IPS-15b (cell line): ENCODE results near the gene HTR3E.

Experiments used
- H3K27me3 ChIP-seq: one replicate; pipeline ENCODE4 v1.6.1; 2013; ENCODE audit warnings: low read length; ENCODE audit not compliant: control insufficient read depth, insufficient read depth
- H3K36me3 ChIP-seq: one replicate; pipeline ENCODE4 v1.6.1; 2013; ENCODE audit warnings: low read length; ENCODE audit not compliant: control insufficient read depth, insufficient read depth
- H3K4me1 ChIP-seq: one replicate; pipeline ENCODE4 v1.6.1; 2013; ENCODE audit warnings: mild to moderate bottlenecking, low read length; ENCODE audit not compliant: control insufficient read depth, insufficient read depth
- H3K4me3 ChIP-seq: one replicate; pipeline ENCODE4 v1.5.1; 2013; ENCODE audit warnings: low read depth, low read length
- H3K9ac ChIP-seq: one replicate; pipeline ENCODE4 v1.6.1; 2013; ENCODE audit warnings: low read depth, mild to moderate bottlenecking, low read length
- H3K9me3 ChIP-seq: one replicate; pipeline ENCODE4 v1.6.1; 2013; ENCODE audit warnings: mild to moderate bottlenecking, low read length; ENCODE audit not compliant: control insufficient read depth, insufficient read depth

The HTR3E gene

DNA sequence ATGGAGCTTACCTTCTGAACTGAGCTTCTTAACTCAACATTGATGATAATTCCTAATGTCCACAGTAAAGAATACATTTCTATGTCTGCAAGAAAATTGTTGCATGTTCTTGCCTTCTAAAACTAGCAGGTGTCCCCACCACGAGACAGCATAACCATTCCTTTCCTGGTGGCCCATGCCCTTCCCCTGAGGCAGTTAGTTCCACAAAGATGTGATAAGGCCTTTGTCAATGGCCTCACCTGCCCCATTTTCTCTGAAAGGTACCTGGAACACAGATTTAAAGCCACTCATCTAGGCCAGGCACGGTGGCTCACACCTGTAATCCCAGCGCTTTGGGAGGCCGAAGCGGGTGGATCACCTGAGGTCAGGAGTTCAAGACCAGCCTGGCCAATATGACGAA, 21.0 kb upstream of the HTR3E start:
- no peaks in the 10 kb centered on the region for H3K27me3 ChIP-seq
- H3K9me3 ChIP-seq: no peaks in the 10 kb centered on the region
- no peak overlapping the region for H3K9ac ChIP-seq
- H3K4me1 ChIP-seq: no peaks in the 10 kb centered on the region
- no peak overlapping the region for H3K4me3 ChIP-seq
- H3K36me3 ChIP-seq: no peaks in the 10 kb centered on the region

- H3K4me3 ChIP-seq: no peak overlapping the region
- no peaks in the 10 kb centered on the region for H3K4me1 ChIP-seq
- H3K36me3 ChIP-seq: no peaks in the 10 kb centered on the region
- H3K27me3 ChIP-seq: no peaks in the 10 kb centered on the region
- H3K9me3 ChIP-seq: no peaks in the 10 kb centered on the region
- H3K9ac ChIP-seq: no peak overlapping the region
Observed at GRCh38 chr3:184077881-184078280, 19.0 kb upstream of the HTR3E start.

GRCh38 chr3:184078851-184079250, 18.0 kb upstream of the HTR3E start:
- no peaks in the 10 kb centered on the region for H3K27me3 ChIP-seq
- no peak overlapping the region for H3K4me3 ChIP-seq
- no peaks in the 10 kb centered on the region for H3K9me3 ChIP-seq
- no peaks in the 10 kb centered on the region for H3K4me1 ChIP-seq
- H3K36me3 ChIP-seq: no peaks in the 10 kb centered on the region
- no peak overlapping the region for H3K9ac ChIP-seq

DNA sequence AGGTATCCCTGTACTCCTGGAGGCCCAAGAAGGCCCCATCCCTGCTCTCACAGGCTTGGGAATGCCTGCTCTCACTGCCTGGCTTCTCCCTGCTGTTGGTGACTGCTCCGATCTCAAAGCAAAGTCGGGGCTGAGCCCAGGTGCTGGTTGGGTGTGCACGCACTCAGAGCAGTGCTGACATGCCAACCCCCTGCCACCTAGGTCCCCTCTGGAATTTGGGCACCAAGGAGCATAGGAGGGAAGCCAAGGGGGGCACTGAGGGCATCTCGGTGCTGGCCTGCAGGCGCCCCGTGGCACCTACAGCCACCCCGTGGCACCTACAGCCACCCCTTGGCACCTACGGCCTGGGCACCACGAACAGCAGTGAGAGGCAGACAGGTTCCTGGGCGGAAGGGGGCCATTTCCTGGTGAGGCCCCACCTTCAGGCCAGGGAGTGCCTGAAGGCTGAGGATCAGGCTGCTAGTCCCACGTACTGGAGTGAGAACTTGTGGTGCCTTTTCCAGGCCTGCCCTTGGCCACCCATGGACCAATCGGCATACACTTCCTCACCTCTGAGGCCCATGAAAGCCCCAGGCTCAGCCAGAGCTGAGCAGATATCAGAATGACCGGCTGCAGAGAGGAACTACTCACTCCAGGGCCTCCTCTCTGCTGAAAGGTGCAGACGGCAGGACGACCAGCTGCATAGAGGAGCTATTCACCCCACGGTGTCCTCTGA, 15.6 kb upstream of the HTR3E start:
- Histone ChIP-seq H3K9me3 (no peaks in the 10 kb centered on the region), H3K4me3 (no peak overlapping the region), H3K4me1 (no peaks in the 10 kb centered on the region), H3K27me3 (no peaks in the 10 kb centered on the region), H3K36me3 (no peaks in the 10 kb centered on the region), H3K9ac (no peak overlapping the region)

GRCh38 chr3:184082034-184082433, 14.8 kb upstream of the HTR3E start:
- Histone ChIP-seq H3K36me3 (no peaks in the 10 kb centered on the region), H3K4me1 (no peaks in the 10 kb centered on the region), H3K9ac (no peak overlapping the region), H3K9me3 (no peaks in the 10 kb centered on the region), H3K4me3 (no peak overlapping the region), H3K27me3 (no peaks in the 10 kb centered on the region)

DNA sequence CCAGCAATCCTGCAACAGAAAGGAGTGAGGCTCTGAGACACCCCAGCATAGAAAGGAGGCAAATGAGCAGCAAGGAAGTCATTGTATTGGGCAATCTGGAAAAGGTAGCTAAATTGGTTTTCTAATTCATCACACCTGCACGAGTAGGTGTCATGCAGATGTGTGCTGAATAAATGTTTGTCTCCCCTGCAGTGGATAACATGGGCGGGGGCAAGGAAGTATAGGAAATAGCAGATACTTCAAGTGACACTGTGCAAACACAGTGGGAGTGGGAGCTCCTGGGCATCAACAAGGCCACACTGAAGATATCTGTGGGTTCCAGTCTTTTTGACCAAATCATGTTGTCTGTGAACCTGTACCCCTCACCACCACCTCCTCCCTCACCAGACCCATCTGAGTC, 14.4 kb upstream of the HTR3E start:
- Histone ChIP-seq H3K4me1 (no peaks in the 10 kb centered on the region), H3K9ac (no peak overlapping the region), H3K9me3 (no peaks in the 10 kb centered on the region), H3K4me3 (no peak overlapping the region), H3K36me3 (no peaks in the 10 kb centered on the region), H3K27me3 (no peaks in the 10 kb centered on the region)

DNA sequence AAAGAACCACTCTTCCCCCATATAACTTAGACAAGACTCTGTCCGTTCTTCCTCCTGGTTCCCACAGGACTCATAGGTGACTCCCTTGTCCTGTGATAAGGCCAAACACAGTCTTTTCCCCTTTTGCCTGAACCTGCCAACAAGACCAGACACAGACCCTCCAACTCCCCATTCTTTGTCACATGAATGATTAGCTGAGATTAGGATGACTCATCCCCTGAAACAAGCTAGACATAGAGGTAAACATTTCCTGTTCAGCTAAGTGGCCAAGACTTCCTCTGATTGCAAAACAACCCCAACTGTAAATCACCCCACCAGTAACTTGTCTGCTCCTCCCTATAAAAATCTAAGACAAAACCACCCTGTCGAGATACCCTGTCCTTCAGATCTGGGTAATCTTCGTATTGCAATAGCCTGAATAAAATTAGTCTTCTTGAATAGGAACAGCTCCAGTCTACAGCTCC, 11.4 kb upstream of the HTR3E start:
- no peaks in the 10 kb centered on the region for H3K4me1 ChIP-seq
- H3K27me3 ChIP-seq: no peaks in the 10 kb centered on the region
- no peaks in the 10 kb centered on the region for H3K36me3 ChIP-seq
- no peak overlapping the region for H3K4me3 ChIP-seq
- H3K9ac ChIP-seq: no peak overlapping the region
- no peaks in the 10 kb centered on the region for H3K9me3 ChIP-seq

DNA sequence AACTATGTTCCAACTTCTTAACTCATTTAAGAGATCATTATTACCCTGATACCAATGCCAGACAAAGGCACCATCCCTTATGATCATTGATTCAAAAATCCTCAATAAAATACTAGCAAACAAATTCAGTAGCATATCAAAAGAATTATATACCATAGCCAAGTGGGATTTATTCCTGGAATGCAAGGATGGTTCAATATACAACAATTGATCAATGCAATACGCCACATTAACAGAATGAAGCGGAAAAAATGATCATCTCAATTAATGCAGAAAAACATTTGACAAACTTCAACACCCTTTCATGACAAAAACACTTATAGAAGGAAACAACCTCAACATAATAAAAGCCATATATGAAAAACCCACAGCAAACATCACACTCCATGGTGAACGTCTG, 4.7 kb upstream of the HTR3E start:
- H3K9ac ChIP-seq: no peak overlapping the region
- no peaks in the 10 kb centered on the region for H3K4me1 ChIP-seq
- H3K36me3 ChIP-seq: no peaks in the 10 kb centered on the region
- no peaks in the 10 kb centered on the region for H3K27me3 ChIP-seq
- no peak overlapping the region for H3K4me3 ChIP-seq
- H3K9me3 ChIP-seq: no peaks in the 10 kb centered on the region

- Histone ChIP-seq H3K4me1 (no peaks in the 10 kb centered on the region), H3K4me3 (no peak overlapping the region), H3K9ac (no peak overlapping the region), H3K36me3 (no peaks in the 10 kb centered on the region), H3K27me3 (no peaks in the 10 kb centered on the region), H3K9me3 (no peaks in the 10 kb centered on the region)
Observed at GRCh38 chr3:184097556-184097955, 692 bp downstream of the HTR3E start.

GRCh38 chr3:184099806-184100686, 3.2 kb downstream of the HTR3E start:
- no peaks in the 10 kb centered on the region for H3K9me3 ChIP-seq
- no peaks in the 10 kb centered on the region for H3K36me3 ChIP-seq
- H3K27me3 ChIP-seq: no peaks in the 10 kb centered on the region
- H3K9ac ChIP-seq: no peak overlapping the region
- H3K4me3 ChIP-seq: no peak overlapping the region
- H3K4me1 ChIP-seq: no peaks in the 10 kb centered on the region

- Histone ChIP-seq H3K4me1 (no peaks in the 10 kb centered on the region), H3K4me3 (no peak overlapping the region), H3K36me3 (no peaks in the 10 kb centered on the region), H3K9ac (no peak overlapping the region), H3K27me3 (no peaks in the 10 kb centered on the region), H3K9me3 (no peaks in the 10 kb centered on the region)
Observed at GRCh38 chr3:184110316-184110725, 13.5 kb downstream of the HTR3E start.

- Histone ChIP-seq H3K9ac (no peak overlapping the region), H3K4me1 (no peaks in the 10 kb centered on the region), H3K9me3 (no peaks in the 10 kb centered on the region), H3K27me3 (no peaks in the 10 kb centered on the region), H3K4me3 (no peak overlapping the region), H3K36me3 (no peaks in the 10 kb centered on the region)
Observed at GRCh38 chr3:184116017-184116416, 19.2 kb downstream of the HTR3E start.
